Hepatocyte (in vitro differentiated cells): Measurements from ENCODE around the gene RGS10.

ENCODE experiments used
- EZH2 ChIP-seq: fragments of 200-600 bp; sonication (generic); IDR thresholded peaks from 2 replicates; pipeline ENCODE4 v1.6.1; 2016; ENCODE audit warnings: antibody characterized with exemption, mild to moderate bottlenecking, borderline replicate concordance
- TF ChIP-seq, protein P1 (sequence below): fragments of 200-600 bp; sonication (generic); IDR thresholded peaks from 2 replicates; pipeline ENCODE4 v1.5.1; 2016; ENCODE audit warnings: antibody characterized with exemption, mild to moderate bottlenecking; ENCODE audit not compliant: poor library complexity

DNA sequence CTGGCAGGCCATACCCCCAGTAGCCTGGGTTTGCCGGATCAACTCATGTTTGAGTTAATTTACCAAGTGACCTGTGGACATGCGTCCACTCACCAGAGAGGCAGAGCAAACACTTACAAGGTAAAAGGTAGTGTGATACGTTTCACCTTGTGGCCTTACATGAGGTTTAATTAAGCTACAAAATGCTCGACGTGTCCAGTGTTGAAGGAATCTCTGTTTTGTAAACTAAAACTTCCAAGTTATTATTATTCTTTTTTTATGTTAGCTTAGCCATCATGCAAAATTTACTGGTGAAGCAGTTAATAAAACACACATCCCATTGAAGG is 42.9 kb downstream of the RGS10 start:
- TF ChIP-seq, protein P1, sequence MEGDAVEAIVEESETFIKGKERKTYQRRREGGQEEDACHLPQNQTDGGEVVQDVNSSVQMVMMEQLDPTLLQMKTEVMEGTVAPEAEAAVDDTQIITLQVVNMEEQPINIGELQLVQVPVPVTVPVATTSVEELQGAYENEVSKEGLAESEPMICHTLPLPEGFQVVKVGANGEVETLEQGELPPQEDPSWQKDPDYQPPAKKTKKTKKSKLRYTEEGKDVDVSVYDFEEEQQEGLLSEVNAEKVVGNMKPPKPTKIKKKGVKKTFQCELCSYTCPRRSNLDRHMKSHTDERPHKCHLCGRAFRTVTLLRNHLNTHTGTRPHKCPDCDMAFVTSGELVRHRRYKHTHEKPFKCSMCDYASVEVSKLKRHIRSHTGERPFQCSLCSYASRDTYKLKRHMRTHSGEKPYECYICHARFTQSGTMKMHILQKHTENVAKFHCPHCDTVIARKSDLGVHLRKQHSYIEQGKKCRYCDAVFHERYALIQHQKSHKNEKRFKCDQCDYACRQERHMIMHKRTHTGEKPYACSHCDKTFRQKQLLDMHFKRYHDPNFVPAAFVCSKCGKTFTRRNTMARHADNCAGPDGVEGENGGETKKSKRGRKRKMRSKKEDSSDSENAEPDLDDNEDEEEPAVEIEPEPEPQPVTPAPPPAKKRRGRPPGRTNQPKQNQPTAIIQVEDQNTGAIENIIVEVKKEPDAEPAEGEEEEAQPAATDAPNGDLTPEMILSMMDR, result no peak
- no peak for TF ChIP-seq EZH2
